ENCODE results near the gene CEP192.

The CEP192 gene

DNA sequence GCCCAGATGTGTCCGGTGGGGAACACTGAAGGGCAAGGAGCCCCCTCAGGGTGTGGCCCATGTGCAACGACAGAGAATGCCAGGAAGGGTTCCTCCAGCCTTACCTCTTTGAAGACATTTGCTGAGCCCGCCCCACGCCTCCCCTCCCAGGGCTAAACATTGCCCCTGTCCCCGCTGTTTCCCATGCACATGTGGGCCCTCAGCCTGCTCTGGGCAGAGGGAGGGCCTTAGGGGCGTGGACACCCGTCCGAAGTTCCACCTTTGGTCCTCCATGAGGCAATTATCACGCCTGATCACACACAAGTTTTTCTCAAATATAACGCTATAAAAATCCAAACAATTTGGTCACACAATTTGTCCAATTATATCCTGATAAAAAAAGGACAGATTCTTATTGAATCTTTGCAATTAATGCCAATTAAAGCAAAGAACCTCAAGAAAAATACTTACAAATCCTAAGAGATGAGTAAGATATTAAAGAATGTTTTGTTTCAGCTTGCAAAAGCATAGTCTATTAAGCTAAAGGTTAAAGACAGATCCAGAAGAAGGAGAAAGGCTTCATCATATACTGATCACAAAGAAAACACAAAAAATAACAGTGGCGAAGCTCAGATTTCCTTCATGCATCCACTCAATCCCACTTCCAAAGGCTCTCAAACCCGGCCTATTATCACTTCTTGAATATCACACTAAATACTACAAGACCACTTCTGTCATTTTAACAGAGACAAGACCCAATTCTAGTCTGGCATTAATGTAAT, 172.2 kb downstream of the CEP192 start:
- no peak for DNase-seq (ENCODE audit: low spot score)
- TF ChIP-seq, protein P1, sequence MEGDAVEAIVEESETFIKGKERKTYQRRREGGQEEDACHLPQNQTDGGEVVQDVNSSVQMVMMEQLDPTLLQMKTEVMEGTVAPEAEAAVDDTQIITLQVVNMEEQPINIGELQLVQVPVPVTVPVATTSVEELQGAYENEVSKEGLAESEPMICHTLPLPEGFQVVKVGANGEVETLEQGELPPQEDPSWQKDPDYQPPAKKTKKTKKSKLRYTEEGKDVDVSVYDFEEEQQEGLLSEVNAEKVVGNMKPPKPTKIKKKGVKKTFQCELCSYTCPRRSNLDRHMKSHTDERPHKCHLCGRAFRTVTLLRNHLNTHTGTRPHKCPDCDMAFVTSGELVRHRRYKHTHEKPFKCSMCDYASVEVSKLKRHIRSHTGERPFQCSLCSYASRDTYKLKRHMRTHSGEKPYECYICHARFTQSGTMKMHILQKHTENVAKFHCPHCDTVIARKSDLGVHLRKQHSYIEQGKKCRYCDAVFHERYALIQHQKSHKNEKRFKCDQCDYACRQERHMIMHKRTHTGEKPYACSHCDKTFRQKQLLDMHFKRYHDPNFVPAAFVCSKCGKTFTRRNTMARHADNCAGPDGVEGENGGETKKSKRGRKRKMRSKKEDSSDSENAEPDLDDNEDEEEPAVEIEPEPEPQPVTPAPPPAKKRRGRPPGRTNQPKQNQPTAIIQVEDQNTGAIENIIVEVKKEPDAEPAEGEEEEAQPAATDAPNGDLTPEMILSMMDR (IDR thresholded peaks at IDR 0.05; ENCODE audit: extremely low read depth, missing control alignments): no peak

DNA sequence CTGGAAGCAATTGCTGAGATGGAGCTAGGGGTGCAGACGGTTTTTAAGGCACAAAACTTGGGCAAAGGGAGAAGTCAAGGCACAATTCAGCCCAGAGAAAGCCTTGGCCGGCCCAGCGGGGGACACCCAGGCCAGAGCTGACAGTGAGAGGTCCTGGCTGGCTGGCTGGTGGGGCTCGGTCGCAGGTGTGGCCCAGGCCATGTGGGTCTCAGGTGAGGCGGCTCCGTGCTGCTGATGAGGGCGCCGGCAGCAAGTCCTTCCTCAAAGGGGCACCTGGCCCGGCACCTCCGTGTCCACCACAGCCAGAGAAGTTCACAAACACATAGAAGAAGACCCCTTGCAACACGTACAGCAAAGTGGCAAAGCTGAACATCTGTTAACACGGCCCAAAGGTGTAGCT, 173.2 kb downstream of the CEP192 start:
- DNase-seq (ENCODE audit: low spot score): no peak
- TF ChIP-seq, protein P1 (IDR thresholded peaks at IDR 0.05; ENCODE audit: extremely low read depth, missing control alignments): no peak

DNA sequence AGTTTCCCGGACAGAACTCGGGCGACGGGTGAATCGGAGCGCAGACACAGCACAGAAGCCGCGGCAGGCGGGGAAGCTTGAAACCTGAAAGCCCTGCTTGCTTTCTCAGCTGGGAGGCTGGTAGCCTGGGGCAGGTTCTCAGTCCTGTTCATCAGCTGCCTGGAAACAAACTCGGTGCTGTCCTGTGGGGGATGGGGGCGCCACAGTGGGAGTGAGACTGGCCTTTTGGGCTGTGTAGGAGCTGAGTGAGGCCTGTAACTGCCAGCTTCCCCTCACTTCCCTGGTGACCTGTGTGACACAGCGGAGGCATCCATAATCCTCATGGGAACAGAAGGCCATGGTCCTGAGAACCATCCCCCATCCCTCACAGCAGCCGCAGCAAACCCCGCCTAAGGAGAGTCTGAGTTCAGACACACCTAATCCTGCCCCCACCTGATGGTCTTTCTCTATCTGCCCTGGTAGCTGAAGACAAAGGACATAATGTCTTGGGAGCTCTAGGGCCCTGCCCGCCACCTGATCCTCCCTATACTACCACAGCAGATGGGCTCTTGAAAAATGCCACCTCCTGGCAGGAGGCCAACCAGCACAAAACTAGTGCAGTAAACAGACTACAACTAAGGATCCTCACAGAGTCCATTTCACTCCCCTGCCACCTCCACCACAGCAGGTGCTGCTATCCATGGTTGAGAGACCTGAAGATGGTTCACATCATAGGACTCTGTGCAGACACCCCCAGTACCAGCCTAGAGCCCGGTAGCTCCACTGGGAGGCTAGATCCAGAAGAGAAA, 174.7 kb downstream of the CEP192 start:
- DNase-seq (ENCODE audit: low spot score): no peak
- TF ChIP-seq, protein P1 (IDR thresholded peaks at IDR 0.05; ENCODE audit: extremely low read depth, missing control alignments): no peak

DNA sequence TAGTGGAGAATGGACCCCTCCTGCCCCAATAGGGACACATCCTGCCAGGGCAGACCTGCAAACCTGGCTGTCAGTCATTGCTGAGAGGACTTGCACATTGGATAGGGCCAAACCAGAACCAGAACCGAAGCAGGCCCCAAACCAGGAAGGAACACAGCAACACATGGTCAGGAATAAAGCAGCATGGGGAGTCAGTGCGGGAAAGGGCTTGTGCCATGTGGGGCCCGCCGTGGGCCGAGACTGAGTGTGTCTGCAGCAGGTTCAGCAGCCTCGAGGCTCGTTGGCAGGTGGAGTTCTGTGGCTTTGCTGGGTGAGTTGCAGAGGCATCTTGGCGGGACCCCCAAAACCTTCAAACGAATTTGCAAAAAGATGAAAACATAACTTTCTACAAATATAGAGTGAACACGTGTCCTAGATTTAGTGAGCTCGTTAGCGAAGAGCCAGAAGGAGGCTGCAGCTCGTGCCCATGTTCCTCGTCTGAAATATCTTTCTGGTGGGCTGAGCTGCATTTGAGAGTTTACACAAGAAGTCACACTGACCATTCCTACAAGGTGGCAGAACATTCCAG, 182.5 kb downstream of the CEP192 start:
- TF ChIP-seq, protein P1 (IDR thresholded peaks at IDR 0.05; ENCODE audit: extremely low read depth, missing control alignments): no peak
- no peak for DNase-seq (ENCODE audit: low spot score)
